ENCODE measurements around the gene SUPT20HL2. TPM values are rescaled to one million over a fixed set of nuclear protein-coding genes. Genes with fewer than 3 reads are reported as not detected.

The SUPT20HL2 gene
- total RNA-seq, 2 experiments from 2014 or later: not detected

DNA sequence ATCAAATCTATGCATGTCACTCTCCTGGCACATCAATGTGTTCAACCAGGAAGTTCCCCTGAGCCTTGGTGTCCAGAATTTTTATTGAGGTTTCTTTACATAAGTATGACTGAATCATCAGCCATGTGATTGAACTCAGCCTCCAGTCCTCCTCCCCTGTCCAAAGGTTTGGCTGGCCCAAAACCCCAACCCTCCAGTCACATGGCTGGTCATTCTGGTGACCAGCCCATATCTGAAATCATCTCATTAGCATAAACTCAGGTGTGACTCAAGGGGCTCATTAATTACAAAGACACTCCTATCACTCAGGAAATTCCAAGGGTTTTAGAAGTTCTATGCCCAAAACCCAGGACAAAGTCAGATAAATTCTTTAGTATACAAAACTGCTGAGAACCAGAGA lies 20.6 kb upstream of the SUPT20HL2 start:
- POLR2A ChIA-PET: no interaction called here
- H3K9me3 Mint-ChIP-seq: no peaks in the 10 kb centered on the region
- CTCF ChIA-PET: no interaction called here
- ATAC-seq (ENCODE audit: poor library complexity) (no peak), DNase-seq (no peak)
- Histone ChIP-seq H3K4me3 (ENCODE audit: low read length) (no peak overlapping the region), H3K9me3 (ENCODE audit: control insufficient read depth in 1 of 2, insufficient read depth in 1 of 2, low read length in 2 of 2) (no peaks in the 10 kb centered on the region), H3K4me1 (ENCODE audit: insufficient read depth, low read length) (no peaks in the 10 kb centered on the region), H3K27me3 (ENCODE audit: control insufficient read depth in 1 of 2, insufficient read depth in 2 of 2, low read length in 2 of 2) (no peaks in the 10 kb centered on the region), H3K27ac (ENCODE audit: low read depth in 1 of 2, low read length in 2 of 2) (no peak overlapping the region), H3K36me3 (ENCODE audit: insufficient read depth, low read length) (no peaks in the 10 kb centered on the region)
- no peaks in the 10 kb centered on the region for H3K4me1 Mint-ChIP-seq (ENCODE audit: low read depth)
- intact Hi-C loops (cut with DNase I, micrococcal nuclease): no loop called here
- TF ChIP-seq, protein P1, sequence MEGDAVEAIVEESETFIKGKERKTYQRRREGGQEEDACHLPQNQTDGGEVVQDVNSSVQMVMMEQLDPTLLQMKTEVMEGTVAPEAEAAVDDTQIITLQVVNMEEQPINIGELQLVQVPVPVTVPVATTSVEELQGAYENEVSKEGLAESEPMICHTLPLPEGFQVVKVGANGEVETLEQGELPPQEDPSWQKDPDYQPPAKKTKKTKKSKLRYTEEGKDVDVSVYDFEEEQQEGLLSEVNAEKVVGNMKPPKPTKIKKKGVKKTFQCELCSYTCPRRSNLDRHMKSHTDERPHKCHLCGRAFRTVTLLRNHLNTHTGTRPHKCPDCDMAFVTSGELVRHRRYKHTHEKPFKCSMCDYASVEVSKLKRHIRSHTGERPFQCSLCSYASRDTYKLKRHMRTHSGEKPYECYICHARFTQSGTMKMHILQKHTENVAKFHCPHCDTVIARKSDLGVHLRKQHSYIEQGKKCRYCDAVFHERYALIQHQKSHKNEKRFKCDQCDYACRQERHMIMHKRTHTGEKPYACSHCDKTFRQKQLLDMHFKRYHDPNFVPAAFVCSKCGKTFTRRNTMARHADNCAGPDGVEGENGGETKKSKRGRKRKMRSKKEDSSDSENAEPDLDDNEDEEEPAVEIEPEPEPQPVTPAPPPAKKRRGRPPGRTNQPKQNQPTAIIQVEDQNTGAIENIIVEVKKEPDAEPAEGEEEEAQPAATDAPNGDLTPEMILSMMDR (IDR thresholded peaks at IDR 0.05): no peak
- peaks cover 9% of the 10 kb centered on the region for H3K27me3 Mint-ChIP-seq
- no peaks in the 10 kb centered on the region for H3K36me3 Mint-ChIP-seq (ENCODE audit: low read depth)
- no peak overlapping the region for H3K27ac Mint-ChIP-seq
- no peak overlapping the region for H3K4me3 Mint-ChIP-seq

DNA sequence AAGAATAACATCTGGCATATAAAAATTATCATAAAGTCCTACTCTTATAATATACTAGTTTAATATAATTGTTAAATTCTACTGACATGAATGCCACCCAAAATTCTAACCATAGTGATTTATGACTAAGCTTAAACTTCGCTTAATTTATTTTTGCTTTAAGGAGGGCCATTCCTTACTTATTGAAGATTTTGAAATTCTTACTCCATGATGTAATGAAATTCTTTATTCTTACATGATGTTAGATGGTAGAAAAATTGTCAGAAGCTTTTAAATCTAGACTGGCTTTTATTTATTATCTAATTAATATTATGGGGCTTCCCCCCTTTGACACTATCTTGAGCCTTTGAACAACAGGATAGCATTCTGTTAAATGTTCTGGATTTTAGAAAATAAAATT lies 19.5 kb upstream of the SUPT20HL2 start:
- Mint-ChIP-seq H3K4me3 (no peak overlapping the region), H3K4me1 (ENCODE audit: low read depth) (no peaks in the 10 kb centered on the region), H3K27ac (no peak overlapping the region), H3K27me3 (peaks cover 9% of the 10 kb centered on the region), H3K9me3 (no peaks in the 10 kb centered on the region), H3K36me3 (ENCODE audit: low read depth) (no peaks in the 10 kb centered on the region)
- CTCF ChIA-PET: no interaction called here
- no peak overlapping the region for H3K4me3 ChIP-seq (ENCODE audit: low read length)
- H3K9me3 ChIP-seq (ENCODE audit: control insufficient read depth in 1 of 2, insufficient read depth in 1 of 2, low read length in 2 of 2): no peaks in the 10 kb centered on the region
- H3K27me3 ChIP-seq (ENCODE audit: control insufficient read depth in 1 of 2, insufficient read depth in 2 of 2, low read length in 2 of 2): no peaks in the 10 kb centered on the region
- POLR2A ChIA-PET: no interaction called here
- ATAC-seq (ENCODE audit: poor library complexity): no peak
- TF ChIP-seq, protein P1 (IDR thresholded peaks at IDR 0.05): no peak
- intact Hi-C loops (cut with DNase I, micrococcal nuclease): no loop called here
- H3K27ac ChIP-seq (ENCODE audit: low read depth in 1 of 2, low read length in 2 of 2): no peak overlapping the region
- H3K4me1 ChIP-seq (ENCODE audit: insufficient read depth, low read length): no peaks in the 10 kb centered on the region
- no peaks in the 10 kb centered on the region for H3K36me3 ChIP-seq (ENCODE audit: insufficient read depth, low read length)
- DNase-seq: no peak

DNA sequence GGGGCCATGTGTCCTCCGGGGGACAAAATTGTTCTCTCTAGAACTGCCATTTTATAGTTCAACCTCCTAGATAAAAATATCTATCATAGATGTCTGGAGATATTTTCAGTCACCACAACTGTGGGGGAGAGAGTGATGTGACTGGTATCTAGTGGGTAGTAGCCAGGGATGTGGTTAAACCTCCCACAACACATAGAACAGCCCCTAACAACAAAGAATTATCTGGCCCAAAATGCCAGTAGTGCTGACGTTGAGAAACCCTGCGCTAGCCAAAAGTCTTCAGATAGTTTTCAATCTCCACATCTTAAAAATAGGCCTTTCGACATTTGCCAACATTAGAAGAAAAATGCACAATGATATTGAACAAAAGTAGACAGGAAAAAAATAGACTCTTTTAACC lies 19.0 kb upstream of the SUPT20HL2 start:
- CTCF ChIA-PET: no interaction called here
- Mint-ChIP-seq H3K27me3 (peaks cover 9% of the 10 kb centered on the region), H3K9me3 (no peaks in the 10 kb centered on the region), H3K4me3 (no peak overlapping the region), H3K27ac (no peak overlapping the region), H3K4me1 (ENCODE audit: low read depth) (no peaks in the 10 kb centered on the region), H3K36me3 (ENCODE audit: low read depth) (no peaks in the 10 kb centered on the region)
- ATAC-seq (ENCODE audit: poor library complexity) (no peak), DNase-seq (no peak)
- POLR2A ChIA-PET: no interaction called here
- TF ChIP-seq, protein P1 (IDR thresholded peaks at IDR 0.05): no peak
- intact Hi-C loops (cut with DNase I, micrococcal nuclease): no loop called here
- Histone ChIP-seq H3K27ac (ENCODE audit: low read depth in 1 of 2, low read length in 2 of 2) (no peak overlapping the region), H3K27me3 (ENCODE audit: control insufficient read depth in 1 of 2, insufficient read depth in 2 of 2, low read length in 2 of 2) (no peaks in the 10 kb centered on the region), H3K4me1 (ENCODE audit: insufficient read depth, low read length) (no peaks in the 10 kb centered on the region), H3K9me3 (ENCODE audit: control insufficient read depth in 1 of 2, insufficient read depth in 1 of 2, low read length in 2 of 2) (no peaks in the 10 kb centered on the region), H3K4me3 (ENCODE audit: low read length) (no peak overlapping the region), H3K36me3 (ENCODE audit: insufficient read depth, low read length) (no peaks in the 10 kb centered on the region)

All from CD4-positive, alpha-beta T cell (primary cell).